Choroid plexus epithelial cell (primary cell): ENCODE measurements around the gene NDUFB11.
A peak's percentile ranks its signal among the peaks of the same experiment; 100 is the strongest.
"Not testable (repeated sequence)": the region's sequence is repeated elsewhere in the genome, so short reads cannot be mapped to it uniquely, and the experiment has no call there.

ENCODE experiments used
- DNase-seq: peaks from one replicate; pipeline ENCODE4 v3.0.0-alpha.2; 2010; ENCODE audit warnings: low read depth
- H3K4me3 ChIP-seq: 2 replicates; pipeline ENCODE4 v1.5.1; 2011; ENCODE audit warnings: low read depth, mild to moderate bottlenecking, control low read depth, low read length, moderate library complexity
- CTCF ChIP-seq: conservative IDR thresholded peaks from 2 replicates; pipeline ENCODE4 v1.5.1; 2011; ENCODE audit warnings: low read depth, mild to moderate bottlenecking, control low read depth, inconsistent platforms, low read length, moderate library complexity

The NDUFB11 gene

GRCh38 chrX:47146936-47147859, 2.7 kb upstream of the NDUFB11 start:
- peak overlapping the region; percentile 83 for H3K4me3 ChIP-seq
- no peak for DNase-seq
- no peak for TF ChIP-seq CTCF

DNA sequence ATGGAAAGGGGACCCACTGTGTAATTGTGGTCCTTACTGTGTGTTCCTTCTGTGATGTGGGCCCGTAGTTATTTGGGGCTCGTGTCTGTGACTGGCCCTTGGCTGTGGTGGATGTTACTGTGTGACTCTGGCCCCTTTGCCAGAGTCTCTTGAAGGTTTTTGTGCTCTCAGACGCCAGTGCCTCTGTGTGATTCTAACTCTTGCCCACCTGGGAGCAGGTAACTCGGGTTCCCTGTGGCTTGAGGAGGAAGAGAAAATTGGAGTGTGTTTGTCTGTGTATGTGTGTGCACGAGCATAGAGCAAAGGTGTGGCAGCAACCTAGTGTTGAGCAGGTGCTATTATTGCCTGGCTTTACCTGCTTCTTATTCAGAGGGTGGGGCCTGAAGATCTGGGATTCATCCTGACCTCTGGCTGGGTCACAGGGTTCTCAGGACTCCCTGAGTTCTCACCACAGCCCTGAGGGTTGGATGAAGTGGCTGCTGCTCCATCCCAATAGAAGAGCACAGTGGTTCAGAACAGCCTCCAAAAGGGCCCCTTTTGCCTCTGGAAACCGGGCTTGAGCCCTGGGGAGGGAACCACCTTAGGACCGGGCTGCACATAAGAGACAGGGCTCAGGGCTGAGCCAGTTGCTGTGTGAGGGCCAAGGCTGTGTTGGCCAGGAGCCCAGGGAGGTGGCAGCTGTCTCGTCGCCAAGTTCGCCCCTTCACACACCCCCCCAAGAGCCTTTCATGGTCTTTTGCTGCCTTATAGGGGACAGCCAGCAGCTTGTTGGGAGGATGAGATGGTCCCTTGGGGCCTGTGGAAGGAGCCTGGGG, 1.8 kb upstream of the NDUFB11 start:
- no peak for TF ChIP-seq CTCF
- DNase-seq, result no peak
- H3K4me3 ChIP-seq, result peak overlapping the region; percentile 83

DNA sequence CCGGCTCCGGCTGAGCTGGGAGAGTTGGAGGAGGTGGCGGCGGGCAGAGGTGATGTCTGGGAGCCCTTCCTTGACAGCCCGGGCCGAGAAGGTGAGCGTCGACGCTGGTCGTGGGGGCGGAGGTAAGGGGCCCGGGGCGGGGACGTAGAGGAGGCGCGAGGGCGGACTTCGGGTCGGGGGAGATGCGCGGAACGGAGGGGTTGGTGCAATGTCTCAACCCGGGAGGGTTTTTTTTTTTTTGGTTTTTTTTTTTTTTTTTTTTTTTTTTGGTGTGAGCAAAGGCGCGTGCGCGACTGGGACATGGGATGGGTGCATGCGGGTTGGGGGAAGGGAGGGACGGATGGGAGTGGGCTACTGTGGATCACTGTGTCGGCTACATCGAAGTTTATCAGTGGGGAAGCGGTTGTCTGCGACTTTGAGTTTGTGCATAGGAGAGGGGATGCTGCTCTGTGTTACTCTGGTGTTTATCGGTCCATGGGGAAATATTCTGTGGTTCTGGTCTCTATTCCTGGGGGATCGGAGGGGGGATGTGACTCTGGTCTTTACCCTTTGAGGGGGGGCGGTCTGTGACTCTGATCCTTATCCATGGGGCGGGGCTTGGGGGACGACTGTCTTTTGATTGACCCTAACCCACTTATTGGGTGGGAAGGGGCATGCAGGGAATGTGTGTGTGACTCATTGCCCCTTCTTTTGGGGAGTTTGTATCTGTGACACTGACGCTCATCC, 1.1 kb upstream of the NDUFB11 start:
- no peak for TF ChIP-seq CTCF
- DNase-seq, result no peak
- peak overlapping the region; percentile 83 for H3K4me3 ChIP-seq

DNA sequence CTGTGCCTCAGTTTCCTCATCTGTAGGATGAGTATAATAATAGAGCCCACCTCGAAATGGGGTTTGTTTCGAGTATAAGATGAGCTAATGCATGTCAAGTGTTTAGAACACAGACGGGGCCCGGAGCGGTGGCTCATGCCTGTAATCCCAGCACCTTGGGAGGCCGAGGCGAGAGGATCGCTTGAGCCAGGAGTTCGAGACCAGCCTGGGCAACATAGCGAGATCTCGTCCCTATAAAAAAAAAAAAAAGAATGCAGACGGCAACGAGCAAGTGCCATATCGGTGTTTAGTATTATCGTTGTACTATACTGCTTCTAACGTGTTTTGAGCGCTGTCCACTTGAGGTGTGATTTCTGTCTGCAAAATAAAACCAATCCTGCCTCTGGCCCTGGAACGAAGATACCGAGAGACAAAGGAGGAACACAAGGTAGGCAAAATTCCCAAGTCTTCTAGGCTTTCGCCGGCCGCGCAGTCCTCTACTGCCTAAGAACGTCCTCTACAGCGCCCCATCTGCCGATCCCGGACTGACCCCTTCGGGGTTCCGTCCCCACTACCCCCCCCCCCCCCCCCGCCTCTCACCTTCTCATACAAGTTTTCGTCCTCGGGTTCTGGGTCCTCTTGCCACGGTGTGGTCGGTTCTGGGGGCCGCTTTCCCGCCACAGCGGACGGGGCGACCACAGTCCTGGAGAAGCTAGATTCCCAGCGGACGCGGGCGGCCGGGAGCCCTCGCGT, 442 bp downstream of the NDUFB11 start:
- H3K4me3 ChIP-seq, result peak overlapping the region; percentile 83
- peak; percentile 33 for DNase-seq
- TF ChIP-seq CTCF, result no peak

DNA sequence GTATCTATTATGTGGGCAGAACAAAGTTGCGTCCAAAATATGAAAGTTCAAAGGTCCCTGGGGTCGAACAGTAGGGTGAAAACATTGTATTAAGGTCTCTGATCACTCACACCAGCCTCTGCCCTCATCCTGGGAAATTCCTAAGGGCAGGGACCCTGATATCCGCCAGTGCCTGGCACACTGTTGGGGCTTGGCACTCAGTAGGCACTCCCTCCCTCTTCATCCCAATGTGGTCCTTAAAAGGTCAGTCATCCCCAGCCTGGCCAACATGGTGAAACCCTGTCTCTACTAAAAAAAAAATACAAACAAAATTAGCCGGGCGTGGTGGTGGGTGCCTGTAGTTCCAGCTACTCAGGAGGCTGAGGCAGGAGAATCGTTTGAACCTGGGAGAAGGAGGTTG, 6.3 kb downstream of the NDUFB11 start:
- TF ChIP-seq CTCF, result no peak
- no peak overlapping the region for H3K4me3 ChIP-seq
- DNase-seq, result no peak

GRCh38 chrX:47135650-47136049, 8.9 kb downstream of the NDUFB11 start:
- H3K4me3 ChIP-seq, result not testable (repeated sequence)
- peak; percentile 73 for DNase-seq
